Hematopoietic multipotent progenitor cell treated with erythropoietin and hydrocortisone succinate and interleukin-3 and kit ligand, for 6 days (in vitro differentiated cells): ENCODE measurements around the gene SLIT1.

Experiments used
- DNase-seq: peaks from one replicate; pipeline ENCODE4 v3.0.0-alpha.2; 2015

The SLIT1 gene

DNA sequence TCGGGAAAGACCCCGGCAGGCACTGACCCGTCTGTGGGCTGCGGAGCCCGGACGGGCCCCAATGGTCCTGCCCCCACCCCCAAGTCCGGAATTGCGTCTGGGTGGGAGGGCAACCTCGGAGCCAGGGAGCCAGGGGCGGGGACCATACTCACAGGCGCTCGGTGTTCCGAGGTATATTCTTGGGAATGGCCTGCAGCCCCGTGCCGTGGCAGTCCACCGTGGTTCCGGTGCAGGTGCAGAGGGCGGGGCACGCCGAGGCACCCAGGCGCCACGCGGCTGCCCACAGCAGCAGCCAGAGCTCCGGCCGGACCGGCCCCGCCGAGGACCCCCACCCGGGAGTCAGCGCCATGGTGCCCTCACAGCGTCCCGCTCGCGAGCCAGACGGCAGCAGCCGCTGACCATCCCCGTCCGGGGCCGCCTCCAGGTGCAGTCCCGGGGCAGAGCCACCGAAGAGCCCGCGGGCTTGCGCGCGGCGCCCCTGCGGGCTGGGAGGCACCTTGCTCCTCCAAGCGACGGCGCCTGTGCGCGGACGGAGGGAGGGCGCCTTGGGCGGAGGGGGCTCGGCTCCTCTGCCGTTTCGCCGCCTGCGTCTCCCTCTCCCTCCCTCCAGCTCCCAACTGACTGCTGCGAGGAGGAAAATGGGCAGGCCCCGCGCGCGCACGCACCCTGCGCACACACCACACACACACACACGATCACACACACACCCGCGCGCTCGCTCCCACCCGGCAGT, at the start of gene SLIT1:
SLIT1 (minus strand) TSS at position 634 of the 733 bp plus-strand sequence; CDS start at position 349, 285 bp downstream.
- no peak for DNase-seq

DNA sequence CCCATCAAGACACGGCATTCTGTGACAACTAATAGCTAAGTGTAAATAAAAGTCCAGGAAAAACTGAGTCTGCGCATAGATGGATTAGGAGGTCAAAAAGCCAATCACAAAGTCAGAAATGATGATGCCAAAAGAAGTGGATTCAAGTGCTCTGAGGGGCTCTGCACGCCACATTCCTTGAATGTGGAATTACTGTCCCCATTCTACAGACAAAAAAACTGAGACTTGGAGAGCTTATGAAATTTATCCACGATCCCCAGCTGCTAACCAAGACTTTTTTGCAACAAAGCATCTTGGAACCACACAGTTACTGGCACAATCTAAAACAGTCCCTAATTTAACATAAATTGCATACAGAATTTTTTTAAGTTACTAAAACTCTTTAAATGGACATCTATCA, 49.6 kb upstream of the SLIT1 start:
- DNase-seq: no peak

DNA sequence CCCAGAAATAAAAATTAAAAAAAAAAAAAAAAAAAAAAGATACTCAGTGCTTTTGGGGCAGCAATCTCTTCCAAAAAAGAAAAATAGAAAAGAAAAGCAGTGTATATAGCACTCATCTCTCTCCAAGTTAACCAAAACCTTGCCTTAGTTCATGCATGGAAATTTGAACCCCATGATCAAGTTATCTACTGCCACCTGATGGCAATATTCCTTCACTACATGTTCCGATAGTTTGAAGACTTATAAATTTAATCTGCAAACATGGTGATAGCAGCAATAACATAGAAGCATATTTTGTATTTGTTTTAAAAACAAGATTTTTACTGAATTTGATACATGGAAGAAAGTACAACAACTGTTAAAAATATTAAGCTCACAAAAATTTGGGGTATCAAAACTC, 48.6 kb upstream of the SLIT1 start:
- DNase-seq: peak; percentile 80

DNA sequence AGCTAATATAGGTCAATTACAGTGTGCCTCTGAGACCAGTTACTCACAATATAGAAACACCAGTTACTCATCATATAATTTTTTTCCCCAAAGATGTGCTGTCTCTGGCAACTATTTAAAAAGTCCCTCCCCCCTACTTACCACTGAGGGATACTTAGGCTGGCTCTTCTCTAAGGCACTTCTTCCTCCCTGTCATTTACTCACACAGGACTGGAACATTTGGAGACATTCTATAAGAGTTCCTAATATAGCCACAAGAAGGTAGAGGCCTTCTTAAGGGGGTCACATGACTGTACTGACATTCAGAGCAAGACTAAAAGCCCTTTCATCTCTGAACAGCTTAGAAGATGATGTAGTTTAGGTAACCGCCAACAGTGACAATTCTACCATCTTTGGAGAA, 44.4 kb upstream of the SLIT1 start:
- DNase-seq: no peak

DNA sequence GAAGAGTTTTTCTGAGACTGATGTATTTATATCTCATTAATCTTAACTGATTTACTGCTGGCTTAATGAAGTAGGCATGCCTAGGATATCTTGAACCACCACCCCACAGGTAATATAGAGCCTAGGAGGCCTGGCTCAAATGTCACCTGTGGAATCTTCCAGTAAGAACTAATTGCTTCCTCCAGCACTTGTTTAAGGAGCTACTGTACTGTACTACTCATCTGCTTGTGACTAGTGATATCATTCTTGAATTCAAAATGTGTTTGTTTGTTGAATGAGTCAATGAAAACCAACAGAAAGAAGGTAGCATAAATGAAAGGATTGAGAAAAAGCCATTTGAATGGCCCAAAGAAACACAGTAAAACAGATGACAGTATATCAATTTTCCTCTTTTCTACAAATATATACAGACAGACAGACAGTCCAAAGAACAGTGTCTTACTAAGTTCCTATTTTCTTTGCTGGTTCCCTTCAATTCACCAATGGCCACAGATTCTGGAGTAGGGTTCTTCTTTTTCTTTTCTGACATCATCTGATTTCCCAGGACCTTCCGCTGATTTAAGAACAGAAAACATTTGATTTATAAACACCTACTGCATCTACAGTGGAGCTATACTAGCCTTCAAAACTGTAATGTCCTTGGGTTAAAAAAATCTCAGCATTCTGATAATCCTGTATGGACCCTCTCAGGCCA, 43.7 kb upstream of the SLIT1 start:
- no peak for DNase-seq

DNA sequence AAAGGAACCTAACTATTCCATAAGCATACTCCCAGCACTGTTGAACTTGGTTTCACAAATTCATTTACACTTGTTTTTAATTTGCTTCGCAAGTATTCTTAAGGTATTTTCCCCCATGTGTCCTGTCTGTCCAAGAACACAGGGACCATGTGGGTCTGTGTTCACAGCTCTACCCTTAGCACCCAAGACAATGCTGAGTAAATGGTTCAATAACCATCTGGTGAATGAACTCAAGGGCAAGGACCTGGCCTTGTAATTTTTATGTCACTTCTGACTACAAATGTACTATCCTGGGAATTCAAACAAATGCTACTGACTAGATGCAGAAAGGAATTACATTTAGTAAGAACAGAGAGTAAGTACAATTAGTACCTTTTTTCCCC, 43.0 kb upstream of the SLIT1 start:
- DNase-seq: no peak

DNA sequence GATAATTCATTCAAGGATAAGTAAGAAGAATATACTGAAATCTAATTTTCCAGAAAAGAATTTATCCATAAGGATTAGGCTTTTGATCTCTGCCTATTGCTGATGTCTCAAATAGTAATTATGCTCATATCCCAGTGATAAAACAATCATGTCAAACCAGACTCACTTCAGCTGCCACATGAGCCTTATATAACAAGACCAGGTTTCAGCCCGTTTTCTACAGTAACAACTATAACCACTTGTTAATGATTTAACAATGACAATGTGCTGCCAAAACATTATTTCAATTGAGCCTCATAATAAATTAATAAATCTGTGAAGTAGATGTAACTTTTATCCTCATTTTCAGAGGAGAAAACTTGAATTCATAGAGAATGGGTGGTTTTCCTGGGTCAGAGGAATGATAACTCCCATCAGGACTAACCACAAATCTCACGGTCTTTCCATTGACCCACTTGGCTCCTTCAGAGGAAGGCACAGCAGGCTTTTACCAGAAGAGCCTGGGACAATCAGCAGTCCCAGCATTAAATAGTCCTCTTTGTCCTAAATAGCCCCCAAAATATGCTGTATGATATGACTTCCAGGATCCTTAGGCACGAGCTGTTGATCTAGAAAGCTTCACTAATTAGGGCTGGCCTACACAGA, 42.5 kb upstream of the SLIT1 start:
- no peak for DNase-seq

DNA sequence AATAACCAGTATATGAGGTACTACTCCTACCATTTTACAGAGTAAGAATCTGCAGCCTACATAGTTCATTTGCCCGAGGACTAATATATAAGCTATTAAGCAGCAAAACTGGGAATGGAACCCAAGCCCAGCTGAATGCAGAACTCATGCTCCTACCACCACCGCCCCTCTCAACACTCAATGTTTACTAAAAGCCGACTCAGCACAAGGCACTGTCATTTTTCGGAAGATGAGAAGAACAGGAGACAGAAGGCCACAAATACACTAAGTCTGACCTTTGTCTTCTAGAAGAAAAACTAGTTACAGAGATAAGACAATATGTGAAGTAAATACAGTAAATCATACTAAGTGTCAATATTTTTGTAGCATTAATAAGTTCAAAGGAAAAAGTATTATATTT, 40.6 kb upstream of the SLIT1 start:
- DNase-seq: no peak

DNA sequence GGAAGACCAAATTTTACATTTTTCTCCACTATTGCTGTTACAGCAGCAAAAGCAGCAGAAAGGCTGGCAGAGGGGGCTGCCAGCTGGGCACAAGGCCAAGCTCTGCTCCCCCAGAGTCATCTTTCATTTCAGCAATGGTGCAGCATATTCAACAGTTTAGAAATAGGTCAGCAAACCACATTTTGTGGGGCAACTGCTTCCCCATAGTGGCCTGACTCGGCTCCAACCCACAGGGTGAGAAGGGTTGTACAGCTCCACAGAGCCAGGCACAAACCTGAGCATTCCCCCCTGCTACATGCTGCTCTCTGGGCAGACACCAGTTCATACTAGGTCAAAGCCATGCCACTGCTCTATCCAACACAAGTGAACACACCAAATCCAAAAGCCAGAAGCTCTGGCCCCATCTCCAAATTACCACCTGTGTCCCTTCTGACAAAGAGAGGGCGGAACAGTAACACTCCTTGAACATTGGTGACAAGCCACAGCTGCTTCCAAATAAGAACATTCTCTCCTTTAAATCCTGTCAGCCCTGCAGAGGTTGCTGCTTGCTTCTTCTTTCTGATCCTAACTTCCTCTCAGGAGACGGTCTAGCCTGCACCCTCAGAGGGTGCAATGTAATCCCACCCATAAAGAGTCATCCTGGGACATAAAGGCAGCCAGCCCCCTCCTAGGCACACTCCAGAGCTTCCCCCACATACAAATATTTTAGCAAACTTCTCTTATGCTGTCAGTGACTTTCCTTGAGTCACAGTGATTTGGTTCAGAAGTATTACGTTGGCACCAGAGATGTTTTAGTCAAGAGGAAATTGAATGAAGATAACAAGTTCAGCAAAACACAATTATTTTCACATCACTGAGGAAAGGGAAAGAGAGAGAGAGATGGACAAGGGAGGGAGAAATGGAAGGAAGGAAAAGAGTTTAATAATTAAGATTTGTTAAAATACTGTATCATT, 39.0 kb upstream of the SLIT1 start:
- peak; percentile 27 for DNase-seq

DNA sequence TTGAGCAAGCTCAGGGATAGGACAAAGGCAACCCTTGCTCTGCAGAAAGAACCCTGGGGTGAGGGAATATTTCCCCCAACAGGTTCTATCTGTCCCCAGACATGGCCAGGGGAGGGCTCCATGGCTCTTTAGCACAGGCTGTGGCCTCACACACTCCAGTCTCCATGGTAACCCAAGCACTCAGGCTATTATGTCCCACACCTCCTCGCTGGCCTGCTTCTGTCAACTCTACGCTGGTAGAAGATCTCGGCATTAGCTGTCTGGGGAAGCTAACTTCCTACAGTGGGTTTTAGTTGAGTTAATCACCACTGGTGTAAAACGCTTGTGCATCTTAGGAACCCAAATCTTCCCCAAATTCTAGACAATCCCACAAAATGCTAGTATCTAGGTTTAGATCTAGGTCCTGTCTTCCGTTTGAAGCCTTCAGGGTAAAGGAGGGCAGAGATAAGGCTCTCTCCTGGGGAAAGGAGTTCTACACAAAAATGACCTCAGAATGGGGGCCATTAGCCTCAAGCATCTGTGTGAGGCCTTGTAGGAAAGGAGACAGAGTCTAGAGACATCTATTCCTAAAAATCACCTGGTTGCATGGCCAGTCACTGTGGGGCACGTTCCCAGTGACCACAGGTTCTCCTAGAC, 36.7 kb upstream of the SLIT1 start:
- DNase-seq: peak; percentile 32

DNA sequence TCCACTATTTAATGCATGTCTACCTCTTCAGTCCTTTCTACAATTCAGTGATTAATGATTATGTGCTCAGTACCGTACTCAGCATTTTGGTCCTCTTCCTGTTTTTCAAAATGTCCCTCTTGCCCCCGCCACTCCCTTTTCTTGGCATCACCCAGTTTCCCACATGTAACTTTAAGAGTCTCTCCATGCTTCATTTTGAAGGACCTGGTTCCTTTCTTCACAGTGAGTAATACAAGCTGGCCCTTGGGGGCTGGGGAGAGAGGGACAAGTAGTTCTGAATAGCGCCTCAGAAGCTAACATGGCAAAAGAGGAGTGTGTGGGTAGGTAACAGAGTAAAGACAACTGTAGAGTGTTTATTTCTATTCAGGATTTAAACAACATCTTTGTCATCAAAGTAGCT, 34.6 kb upstream of the SLIT1 start:
- no peak for DNase-seq

DNA sequence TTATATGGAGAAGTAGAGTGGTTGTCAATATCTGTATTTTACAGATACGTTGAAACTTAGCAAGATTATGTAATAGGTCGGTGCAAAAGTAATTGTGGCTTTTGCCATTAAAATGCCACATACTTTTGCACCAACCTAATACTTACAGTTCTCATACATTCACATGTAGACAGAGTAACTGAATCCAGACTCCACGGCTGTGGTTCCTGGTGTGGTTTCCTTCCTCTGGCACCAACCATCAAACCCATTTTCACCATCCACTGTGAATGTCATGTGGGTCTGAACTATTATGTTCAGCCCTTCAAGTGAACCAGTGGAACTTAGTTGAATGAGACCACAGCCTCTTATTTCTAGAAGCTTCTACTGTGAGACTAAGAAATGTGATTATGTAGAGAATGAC, 31.5 kb upstream of the SLIT1 start:
- DNase-seq: peak; percentile 22

DNA sequence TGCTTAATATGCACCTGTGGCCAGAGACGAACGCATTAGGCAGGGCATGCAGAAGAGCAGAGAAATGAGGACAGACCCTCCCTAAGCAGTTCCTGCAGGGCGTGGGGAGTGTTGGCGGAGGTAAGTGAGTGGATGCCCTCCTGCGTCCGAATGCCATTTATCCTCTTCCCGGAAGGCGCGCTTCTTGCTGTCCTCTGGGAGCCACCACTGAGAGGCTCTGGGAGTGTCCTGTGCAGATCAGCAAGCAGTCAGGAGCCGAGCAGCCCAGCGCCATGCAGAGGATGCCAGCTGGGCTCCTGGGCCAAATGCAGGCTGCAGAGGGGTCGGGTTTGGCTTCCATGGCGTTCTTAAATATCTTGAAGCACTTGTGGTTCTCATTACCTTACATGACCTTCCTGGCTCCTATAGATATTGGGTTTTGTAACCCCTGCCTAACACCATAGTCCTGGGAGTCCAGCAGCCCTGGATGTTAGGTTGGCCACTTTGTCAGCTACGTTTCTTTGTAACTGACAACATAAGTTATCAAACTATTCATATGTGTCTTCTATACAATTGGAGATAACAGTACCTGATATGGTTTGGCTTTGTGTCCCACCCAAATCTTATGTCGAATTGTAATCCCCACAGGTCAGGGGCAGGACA, 30.0 kb upstream of the SLIT1 start:
- DNase-seq: peak; percentile 64

DNA sequence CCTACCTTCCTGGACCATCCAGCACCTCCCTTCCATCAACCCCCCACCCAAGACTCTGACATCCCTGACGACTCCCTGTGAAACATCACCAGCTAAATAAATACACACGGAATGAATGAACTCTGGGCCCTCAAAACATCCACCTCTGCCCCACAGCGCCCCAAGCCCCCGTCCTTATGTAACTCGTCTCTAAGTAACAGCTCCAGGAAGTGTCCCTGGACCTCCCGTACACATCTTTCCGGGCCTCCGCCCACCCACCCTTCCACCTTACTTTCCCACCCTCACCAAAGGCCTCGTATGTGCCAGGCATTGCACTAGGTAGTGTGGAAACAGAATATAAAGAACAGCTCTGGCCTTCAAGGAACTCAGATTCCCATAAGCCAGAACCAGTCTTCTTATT, 27.7 kb upstream of the SLIT1 start:
- DNase-seq: no peak

DNA sequence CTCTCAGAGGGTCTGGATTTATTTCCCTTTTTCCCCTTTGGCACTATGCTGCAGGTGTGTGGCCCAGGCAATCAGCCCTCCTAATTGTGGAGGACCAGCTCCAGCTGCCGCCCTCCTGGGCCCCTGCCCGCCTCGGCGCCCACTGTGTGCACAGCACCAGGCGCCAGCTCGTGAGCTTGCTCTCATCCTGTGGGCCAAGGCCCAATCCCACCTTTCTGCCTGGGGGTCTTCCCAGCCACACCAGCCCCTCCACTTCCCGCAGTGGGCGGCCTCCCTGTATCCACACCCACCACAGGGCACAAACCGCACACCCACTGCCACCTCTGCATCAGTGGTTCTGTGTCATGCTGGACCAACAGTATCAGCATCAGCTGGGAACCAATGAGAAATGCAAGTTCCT, 25.5 kb upstream of the SLIT1 start:
- DNase-seq: no peak

DNA sequence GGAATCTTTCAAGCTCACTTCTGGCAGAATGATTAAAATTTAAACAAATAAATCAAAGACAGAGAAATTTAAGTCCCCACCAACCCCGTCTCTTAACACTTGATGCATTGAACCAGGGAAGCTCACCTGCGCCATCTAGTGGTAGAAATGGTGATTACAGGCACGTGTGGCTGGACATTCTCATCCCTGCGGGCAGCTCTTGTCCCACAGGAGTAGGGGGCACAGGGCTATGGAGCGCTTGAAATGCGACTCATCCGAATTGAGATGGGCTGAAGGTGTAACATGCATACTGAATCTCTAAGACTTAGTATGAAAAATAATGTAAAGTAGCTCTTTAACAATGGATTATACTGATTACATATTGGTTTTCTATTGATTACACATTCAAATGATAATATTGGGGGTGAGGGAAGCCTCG, 24.8 kb upstream of the SLIT1 start:
- peak; percentile 77 for DNase-seq

DNA sequence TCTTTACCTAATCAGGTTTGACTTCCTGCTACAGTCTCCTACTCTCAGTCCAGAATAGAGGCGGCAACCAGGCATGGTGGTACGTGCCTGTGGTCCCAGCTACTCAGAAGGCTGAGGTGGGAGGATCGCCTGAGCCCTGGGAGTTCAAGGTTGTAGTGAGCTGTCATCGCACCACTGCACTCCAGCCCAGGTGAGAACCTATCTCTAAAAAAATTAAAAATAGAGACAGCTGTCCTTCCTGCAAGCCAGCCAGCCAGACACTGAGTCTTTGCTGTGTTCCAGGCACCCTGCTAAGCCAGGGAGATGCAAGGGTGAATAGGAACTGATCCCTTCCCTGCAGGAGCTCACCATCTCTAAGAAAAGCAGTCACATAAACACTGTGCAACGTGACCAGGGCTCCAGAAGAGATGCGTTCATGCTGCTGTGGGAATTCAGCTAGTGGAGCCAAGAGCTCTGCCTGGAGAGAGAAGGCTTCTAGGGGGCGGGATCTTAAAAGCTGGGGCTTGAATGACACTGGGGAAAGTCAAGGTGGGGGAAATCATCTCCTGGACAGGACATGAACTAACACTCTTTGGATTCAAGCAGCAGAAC, 22.1 kb upstream of the SLIT1 start:
- no peak for DNase-seq

DNA sequence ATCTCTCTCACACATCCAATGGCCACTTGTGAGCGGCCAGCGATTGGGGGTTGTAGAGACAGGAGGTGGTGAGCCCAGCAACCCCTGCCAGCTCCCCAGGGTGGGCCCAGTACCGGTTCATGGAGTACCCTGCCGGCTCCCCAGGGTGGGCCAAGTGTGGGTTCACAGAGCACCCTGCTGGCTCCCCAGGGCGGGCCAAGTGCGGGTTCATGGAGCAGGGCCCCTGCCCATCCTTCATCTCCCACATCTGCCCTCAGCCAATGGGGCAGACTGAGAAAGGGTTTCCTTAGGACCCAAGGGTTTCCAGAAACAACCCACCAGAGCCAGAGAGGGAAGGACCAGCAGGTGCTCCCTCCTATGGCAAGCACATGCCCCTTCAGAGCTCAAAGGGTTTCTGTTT, 21.4 kb upstream of the SLIT1 start:
- no peak for DNase-seq

DNA sequence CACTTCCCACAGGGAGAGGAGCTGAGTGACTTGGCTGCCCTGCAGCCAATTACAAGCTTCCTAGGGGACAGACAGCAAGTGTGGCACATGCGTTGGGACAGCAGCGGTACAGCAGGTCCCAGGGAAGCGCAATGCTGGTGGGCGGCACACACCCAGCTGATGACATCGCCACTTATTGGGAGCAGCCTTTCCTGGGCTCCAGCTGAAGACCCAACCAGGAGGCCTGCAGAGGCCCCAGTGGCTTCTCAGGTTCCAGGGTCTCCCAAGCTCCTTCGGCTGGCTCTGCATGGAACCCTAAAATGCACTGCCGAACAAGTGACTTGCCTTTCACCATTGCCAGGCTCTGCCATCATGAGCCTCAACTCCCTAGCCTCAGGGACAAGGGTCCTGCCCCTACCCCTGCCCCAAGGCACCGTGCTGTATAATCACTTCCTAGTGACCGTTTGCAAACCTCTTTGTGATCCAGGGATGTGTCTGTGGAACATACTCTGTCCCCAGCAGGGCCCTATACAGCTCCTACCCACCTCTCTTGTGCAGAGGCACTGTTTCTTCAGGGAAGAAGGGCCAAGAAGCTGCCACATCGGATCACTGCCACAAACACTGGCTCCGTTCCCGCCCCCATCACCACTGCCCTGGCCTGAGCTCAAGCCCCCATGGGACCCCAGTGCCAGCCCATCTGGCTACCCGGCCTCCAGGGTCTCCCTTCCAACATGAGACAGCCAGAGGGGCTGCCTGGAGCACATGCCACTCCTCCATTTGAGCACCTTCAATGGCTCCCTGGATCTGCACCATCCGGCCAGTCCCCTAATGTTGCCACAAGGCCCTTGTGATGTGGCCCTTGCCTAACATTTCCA, 19.3 kb upstream of the SLIT1 start:
- DNase-seq: no peak

DNA sequence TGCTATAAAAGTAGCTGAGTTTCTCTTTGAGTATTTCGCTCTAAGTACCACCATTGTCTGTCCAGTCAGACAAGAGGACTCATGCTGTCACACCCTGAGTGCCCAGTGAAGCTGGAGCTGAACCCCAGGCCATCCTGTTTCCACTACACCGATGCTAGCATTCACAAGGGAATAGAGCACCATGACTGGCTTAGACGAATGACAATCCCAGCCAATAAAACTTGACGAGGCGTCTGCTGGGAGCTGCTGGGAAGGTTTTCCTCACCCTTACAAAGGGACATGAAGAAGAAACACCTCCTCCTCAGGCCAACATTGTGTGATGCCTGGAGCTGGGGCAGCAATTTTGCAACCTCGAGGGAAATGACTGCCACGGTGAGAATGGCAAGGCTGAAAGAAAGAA, 17.5 kb upstream of the SLIT1 start:
- DNase-seq: no peak

DNA sequence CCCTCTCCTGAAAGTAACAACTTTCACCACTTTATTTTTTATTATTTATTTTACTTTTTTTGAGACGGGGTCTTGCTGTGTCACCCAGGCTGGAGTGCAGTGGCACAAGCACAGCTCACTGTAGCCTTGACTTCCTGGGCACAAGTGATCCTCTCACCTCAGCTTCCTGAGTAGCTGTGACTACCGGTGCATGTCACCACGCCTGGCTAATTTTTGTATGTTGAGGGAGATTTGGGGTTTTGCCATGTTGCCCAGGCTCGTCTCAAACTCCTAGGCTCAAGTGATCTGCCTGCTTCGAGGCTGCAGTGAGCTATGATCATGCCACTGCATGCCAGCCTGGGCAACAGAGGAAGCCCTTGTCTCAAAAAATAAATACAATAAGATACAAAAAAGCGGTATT, 14.9 kb upstream of the SLIT1 start:
- no peak for DNase-seq
